Right atrium auricular region (tissue), 2 donors: ENCODE measurements around the gene TRIM7. TPM values are rescaled to one million over a fixed set of nuclear protein-coding genes. Genes with fewer than 3 reads are reported as not detected.
"Not testable (repeated sequence)": the region's sequence is repeated elsewhere in the genome, so short reads cannot be mapped to it uniquely, and the experiment has no call there.

Experiments
- DNase-seq: peaks from one replicate; pipeline ENCODE4 v3.0.0-alpha.2; 2019; ENCODE audit warnings: low spot score
- H3K27ac ChIP-seq, 2 donors: fragments of 200-600 bp; sonication (generic); 1 replicate in 1 of 2; 2 replicates in 1 of 2; pipeline ENCODE4 v1.5.1; 2016 to 2019
- H3K27me3 ChIP-seq, 2 donors: fragments of 200-600 bp; sonication (generic); one replicate each; pipeline versions ENCODE4 v1.5.1 to v1.6.0; 2017 to 2019
- H3K36me3 ChIP-seq: fragments of 200-600 bp; sonication (generic); one replicate; pipeline ENCODE4 v1.5.1; 2016
- H3K4me1 ChIP-seq, 2 donors: fragments of 200-600 bp; sonication (generic); one replicate each; pipeline versions ENCODE4 v1.5.1 to v1.6.0; 2017 to 2019
- H3K4me3 ChIP-seq, 2 donors: fragments of 200-600 bp; sonication (generic); 1 replicate in 1 of 2; 2 replicates in 1 of 2; pipeline ENCODE4 v1.5.1; 2017 to 2019; ENCODE audit warnings: mild to moderate bottlenecking in 1 of 2, moderate library complexity in 1 of 2
- H3K9me3 ChIP-seq, 2 donors: fragments of 200-600 bp; sonication (generic); one replicate each; pipeline ENCODE4 v1.5.1; 2019
- CTCF ChIP-seq, 2 donors: fragments of 200-600 bp; sonication (generic); IDR thresholded peaks; one replicate each; pipeline ENCODE4 v1.5.1; 2019; ENCODE audit warnings: antibody characterized with exemption in 2 of 2
- total RNA-seq, 2 donors: library from RNA; depleted of rRNA; stranded (reverse); fragments of >200 nt; gene quantifications; one replicate each; pipeline ENCODE4 v1.1.0, GENCODE V29; 2016

TRIM7 gene
- total RNA-seq, 2 donors from 2014 or later: 4.1 to 7.7 TPM

- no peaks in the 10 kb centered on the region for H3K36me3 ChIP-seq
- no peak overlapping the region for H3K27ac ChIP-seq
- H3K9me3 ChIP-seq: no peaks in the 10 kb centered on the region
- no peak for TF ChIP-seq CTCF (IDR thresholded peaks at IDR 0.05)
- no peak overlapping the region for H3K4me3 ChIP-seq
- no peak for DNase-seq
- H3K27me3 ChIP-seq: peaks cover 0 to 10% of the 10 kb centered on the region in 2 donors
- peaks cover 0 to 6% of the 10 kb centered on the region in 2 donors for H3K4me1 ChIP-seq
Observed at GRCh38 chr5:181164076-181164952, 40.7 kb downstream of the TRIM7 start.

GRCh38 chr5:181163487-181164075 is 41.4 kb downstream of the TRIM7 start:
- no peaks in the 10 kb centered on the region for H3K9me3 ChIP-seq
- no peak for DNase-seq
- peaks cover 0 to 6% of the 10 kb centered on the region in 2 donors for H3K4me1 ChIP-seq
- H3K4me3 ChIP-seq: no peak overlapping the region
- no peak for TF ChIP-seq CTCF (IDR thresholded peaks at IDR 0.05)
- peaks cover 0 to 4% of the 10 kb centered on the region in 2 donors for H3K27me3 ChIP-seq
- no peaks in the 10 kb centered on the region for H3K36me3 ChIP-seq
- H3K27ac ChIP-seq: no peak overlapping the region

- H3K27ac ChIP-seq: no peak overlapping the region
- H3K4me3 ChIP-seq: no peak overlapping the region
- no peak for TF ChIP-seq CTCF (IDR thresholded peaks at IDR 0.05)
Observed at GRCh38 chr5:181161534-181162175, 43.3 kb downstream of the TRIM7 start.

DNA sequence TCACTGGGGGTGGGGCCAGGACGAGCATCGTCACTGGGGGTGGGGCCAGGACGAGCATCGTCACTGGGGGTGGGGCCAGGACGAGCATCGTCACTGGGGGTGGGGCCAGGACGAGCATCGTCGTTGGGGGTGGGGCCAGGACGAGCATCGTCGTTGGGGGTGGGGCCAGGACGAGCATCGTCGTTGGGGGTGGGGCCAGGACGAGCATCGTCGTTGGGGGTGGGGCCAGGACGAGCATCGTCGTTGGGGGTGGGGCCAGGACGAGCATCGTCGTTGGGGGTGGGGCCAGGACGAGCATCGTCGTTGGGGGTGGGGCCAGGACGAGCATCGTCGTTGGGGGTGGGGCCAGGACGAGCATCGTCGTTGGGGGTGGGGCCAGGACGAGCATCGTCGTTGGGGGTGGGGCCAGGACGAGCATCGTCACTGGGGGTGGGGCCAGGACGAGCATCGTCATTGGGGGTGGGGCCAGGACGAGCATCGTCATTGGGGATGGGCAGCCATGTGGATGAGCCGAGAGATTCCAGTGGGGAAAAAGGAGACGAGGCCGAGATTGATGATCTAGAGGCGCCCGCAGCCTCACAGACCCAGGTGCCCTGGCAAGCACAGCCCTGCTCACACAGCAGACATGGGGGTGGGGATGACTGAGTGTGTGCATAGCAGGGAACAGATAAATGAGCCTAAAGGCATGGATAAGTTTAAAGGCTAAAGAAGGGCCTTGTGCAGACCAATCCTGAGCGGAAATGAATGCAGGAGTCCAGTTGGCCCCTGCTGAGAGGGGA is 44.1 kb downstream of the TRIM7 start:
- H3K36me3 ChIP-seq, H3K9me3 ChIP-seq, H3K27me3 ChIP-seq, H3K4me3 ChIP-seq, DNase-seq, H3K4me1 ChIP-seq, H3K27ac ChIP-seq: not testable (repeated sequence)

More at GRCh38 chr5:181161534-181162175, 43.3 kb downstream of the TRIM7 start:
- H3K9me3 ChIP-seq: no peaks in the 10 kb centered on the region
- no peaks in the 10 kb centered on the region for H3K36me3 ChIP-seq
- DNase-seq: no peak
- peaks cover 0 to 6% of the 10 kb centered on the region in 2 donors for H3K4me1 ChIP-seq
- peaks cover 0 to 4% of the 10 kb centered on the region in 2 donors for H3K27me3 ChIP-seq

DNA sequence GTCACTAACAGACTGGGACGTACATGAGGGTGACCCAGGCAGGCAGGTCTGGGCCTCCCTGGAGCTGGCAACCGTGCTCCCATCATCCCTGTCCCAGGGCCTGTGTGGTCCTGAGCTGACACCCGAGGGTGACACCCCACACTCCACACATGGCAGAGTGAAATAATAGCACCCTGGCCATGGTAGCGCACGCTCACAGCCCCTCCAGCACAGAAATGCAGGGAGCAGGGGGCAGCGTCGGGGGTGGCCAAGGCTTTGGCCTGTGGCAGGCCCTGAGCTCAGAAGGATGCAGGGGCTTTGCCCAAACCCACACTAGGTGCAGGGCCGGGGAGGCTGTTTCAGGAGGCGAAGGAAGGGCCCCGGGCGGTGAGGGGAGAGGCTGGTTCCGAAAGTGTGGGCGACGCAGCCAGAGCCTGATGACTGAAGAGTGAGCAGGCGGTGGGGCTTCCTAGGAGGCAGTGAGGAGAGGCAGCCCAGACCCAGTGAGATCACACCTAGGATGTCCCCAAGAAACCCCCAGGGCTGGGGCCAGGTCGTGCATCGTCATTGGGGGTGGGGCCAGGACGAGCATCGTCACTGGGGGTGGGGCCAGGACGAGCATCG is 44.7 kb downstream of the TRIM7 start:
- H3K4me3 ChIP-seq: peak overlapping the region; percentile 6 to 19
- no peak for DNase-seq

More for the DNA sequence above, 44.7 kb downstream of the TRIM7 start:
- Histone ChIP-seq H3K36me3 (no peaks in the 10 kb centered on the region), H3K27ac (peak overlapping the region; percentile 44 to 48), H3K27me3 (no peaks in the 10 kb centered on the region), H3K9me3 (no peaks in the 10 kb centered on the region), H3K4me1 (peaks cover 0 to 6% of the 10 kb centered on the region in 2 donors)
- TF ChIP-seq CTCF (IDR thresholded peaks at IDR 0.05): no peak
